Liver (tissue), 9 donors: ENCODE results near the gene RIMBP2. TPM values are rescaled to one million over a fixed set of nuclear protein-coding genes. Genes with fewer than 3 reads are reported as not detected.

ENCODE experiments used
- DNase-seq: peaks from one replicate; pipeline ENCODE4 v3.0.0-alpha.2; 2017; ENCODE audit warnings: low spot score
- H3K27ac ChIP-seq, 2 donors: one replicate each; pipeline ENCODE4 v1.7.0; 2013; ENCODE audit warnings: inconsistent platforms in 2 of 2, low read length in 2 of 2, control low read depth in 1 of 2, low read depth in 1 of 2, mild to moderate bottlenecking in 1 of 2
- H3K27me3 ChIP-seq, 4 donors: one replicate each; pipeline versions ENCODE4 v1.6.1 to v1.7.0; 2013; ENCODE audit warnings: low read length in 3 of 4, inconsistent platforms in 1 of 4, mild to moderate bottlenecking in 1 of 4, moderate library complexity in 1 of 4; ENCODE audit not compliant: control insufficient read depth in 4 of 4, insufficient read depth in 4 of 4
- H3K36me3 ChIP-seq, 4 donors: one replicate each; pipeline versions ENCODE4 v1.6.1 to v1.7.0; 2013; ENCODE audit warnings: low read length in 3 of 4, mild to moderate bottlenecking in 3 of 4, low read depth in 1 of 4, moderate library complexity in 1 of 4; ENCODE audit not compliant: control insufficient read depth in 4 of 4, insufficient read depth in 3 of 4
- H3K4me1 ChIP-seq, 4 donors: one replicate each; pipeline versions ENCODE4 v1.6.1 to v1.7.0; 2013; ENCODE audit warnings: low read length in 3 of 4, mild to moderate bottlenecking in 3 of 4, moderate library complexity in 1 of 4; ENCODE audit not compliant: control insufficient read depth in 4 of 4, insufficient read depth in 4 of 4
- H3K4me3 ChIP-seq, 3 donors: one replicate each; pipeline versions ENCODE4 v1.6.1 to v1.7.0; 2013; ENCODE audit warnings: low read length in 3 of 3, control low read depth in 1 of 3, low read depth in 1 of 3, mild to moderate bottlenecking in 1 of 3
- H3K9ac ChIP-seq, 2 donors: one replicate each; pipeline ENCODE4 v1.7.0; 2013; ENCODE audit warnings: low read length in 2 of 2, mild to moderate bottlenecking in 2 of 2, moderate library complexity in 2 of 2, control low read depth in 1 of 2, low read depth in 1 of 2
- H3K9me3 ChIP-seq, 4 donors: one replicate each; pipeline versions ENCODE4 v1.6.1 to v1.7.0; 2013; ENCODE audit warnings: low read length in 3 of 4; ENCODE audit not compliant: control insufficient read depth in 4 of 4
- EGR1 ChIP-seq, 2 donors: IDR thresholded peaks; 2 replicates each; pipeline ENCODE4 v1.6.1; 2016 to 2018; ENCODE audit warnings: antibody characterized with exemption in 2 of 2, low read depth in 2 of 2
- FOXA1 ChIP-seq: IDR thresholded peaks from 2 replicates; pipeline ENCODE4 v1.6.1; 2016; ENCODE audit warnings: antibody characterized with exemption
- FOXA2 ChIP-seq: IDR thresholded peaks from 2 replicates; pipeline ENCODE4 v1.6.1; 2016; ENCODE audit warnings: antibody characterized with exemption
- GABPA ChIP-seq, 2 donors: IDR thresholded peaks in 1 of 2; conservative IDR thresholded peaks in 1 of 2; 2 replicates each; pipeline ENCODE4 v1.6.1; 2016; ENCODE audit warnings: antibody characterized with exemption in 2 of 2, mild to moderate bottlenecking in 1 of 2, moderate library complexity in 1 of 2
- HNF4A ChIP-seq, 2 donors: conservative IDR thresholded peaks; 2 replicates each; pipeline ENCODE4 v1.6.1; 2016; ENCODE audit warnings: antibody characterized with exemption in 2 of 2, mild to moderate bottlenecking in 2 of 2
- HNF4G ChIP-seq: IDR thresholded peaks from 2 replicates; pipeline ENCODE4 v1.6.1; 2016; ENCODE audit warnings: antibody characterized with exemption
- JUND ChIP-seq, 2 donors: IDR thresholded peaks; 2 replicates each; pipeline ENCODE4 v1.6.1; 2016; ENCODE audit warnings: antibody characterized with exemption in 2 of 2
- NR2F2 ChIP-seq: IDR thresholded peaks from 2 replicates; pipeline ENCODE4 v1.6.1; 2016; ENCODE audit warnings: antibody characterized with exemption
- RAD21 ChIP-seq, 2 donors: IDR thresholded peaks; 2 replicates each; pipeline ENCODE4 v1.6.1; 2016; ENCODE audit warnings: antibody characterized with exemption in 2 of 2, mild to moderate bottlenecking in 2 of 2
- REST ChIP-seq: IDR thresholded peaks from 2 replicates; pipeline ENCODE4 v1.6.1; 2016; ENCODE audit warnings: antibody characterized with exemption, mild to moderate bottlenecking
- RXRA ChIP-seq, 2 donors: IDR thresholded peaks; 2 replicates each; pipeline ENCODE4 v1.6.1; 2017 to 2018; ENCODE audit warnings: antibody characterized with exemption in 2 of 2, mild to moderate bottlenecking in 1 of 2
- SP1 ChIP-seq: IDR thresholded peaks from 2 replicates; pipeline ENCODE4 v1.6.1; 2018; ENCODE audit warnings: antibody characterized with exemption, mild to moderate bottlenecking
- TAF1 ChIP-seq: conservative IDR thresholded peaks from 2 replicates; pipeline ENCODE4 v1.6.1; 2016; ENCODE audit warnings: antibody characterized with exemption, mild to moderate bottlenecking
- YY1 ChIP-seq: IDR thresholded peaks from 2 replicates; pipeline ENCODE4 v1.6.1; 2016; ENCODE audit warnings: antibody characterized with exemption, mild to moderate bottlenecking
- WGBS: extraction: QIAGEN DNeasy Blood & Tissue Kit; methylation state at CpG from one replicate; pipeline ENCODE4 v1.1.7; 2013; 5-methylcytosine and 5-hydroxymethylcytosine counted together
- polyA plus RNA-seq, 2 donors: library from polyadenylated mRNA; stranded (reverse) in 1 of 2; unstranded in 1 of 2; fragments of 200-250 nt in 1 of 2; fragments of >200 nt in 1 of 2; fragmentation: Nextera tagmentation in 1 of 2; extraction: Ambion mirVana in 1 of 2; gene quantifications; one replicate each; pipeline versions ENCODE4 v1.2.1 to v1.2.3, GENCODE V29; 2013 to 2015
- total RNA-seq, 2 donors: library from RNA; depleted of rRNA; stranded (reverse); fragments of >200 nt; gene quantifications; one replicate each; pipeline ENCODE4 v1.2.3, GENCODE V29; 2014
- TF ChIP-seq, protein P1 (sequence below): IDR thresholded peaks from 2 replicates; pipeline ENCODE4 v1.6.1; 2016; ENCODE audit warnings: antibody characterized with exemption
- TF ChIP-seq, protein P2 (sequence below): IDR thresholded peaks from 2 replicates; pipeline ENCODE4 v1.6.1; 2016; ENCODE audit warnings: antibody characterized with exemption
- TF ChIP-seq, protein P3 (sequence below): fragments of 150-350 bp; IDR thresholded peaks from 2 replicates; pipeline ENCODE4 v1.5.1; 2017; ENCODE audit warnings: improper control_type of control experiment, low read depth, low read length; ENCODE audit not compliant: missing input control
- TF ChIP-seq, protein P4 (sequence below): IDR thresholded peaks from 2 replicates; pipeline ENCODE4 v1.6.1; 2016; ENCODE audit warnings: antibody characterized with exemption
- donor health status: healthy.
- donor health status: healthy.
- donor health status: healthy.
- donor health status: healthy.
- donor health status: healthy.

Gene RIMBP2
- total and polyA plus RNA-seq, 4 donors: 0.01 to 0.17 (median 0.09) TPM; not detected in 1

GRCh38 chr12:130484221-130484620 lies 231.9 kb downstream of the RIMBP2 start:
- H3K4me1 ChIP-seq: no peaks in the 10 kb centered on the region
- TF ChIP-seq, protein P1, sequence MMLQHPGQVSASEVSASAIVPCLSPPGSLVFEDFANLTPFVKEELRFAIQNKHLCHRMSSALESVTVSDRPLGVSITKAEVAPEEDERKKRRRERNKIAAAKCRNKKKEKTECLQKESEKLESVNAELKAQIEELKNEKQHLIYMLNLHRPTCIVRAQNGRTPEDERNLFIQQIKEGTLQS: no peak
- TF ChIP-seq REST (no peak), HNF4G (no peak), YY1 (no peak), NR2F2 (no peak), HNF4A (conservative IDR thresholded peaks at IDR 0.05) (no peak), TAF1 (no peak), JUND (IDR thresholded peaks at IDR 0.05) (no peak), EGR1 (IDR thresholded peaks at IDR 0.05; ENCODE audit: low read depth in 2 of 2) (no peak), RAD21 (IDR thresholded peaks at IDR 0.05) (no peak), FOXA1 (no peak), GABPA (IDR thresholded peaks at IDR 0.05 in 1 of 2, conservative IDR thresholded peaks at IDR 0.05 in 1 of 2) (no peak), SP1 (no peak), FOXA2 (no peak), RXRA (IDR thresholded peaks at IDR 0.05) (no peak)
- TF ChIP-seq, protein P2, sequence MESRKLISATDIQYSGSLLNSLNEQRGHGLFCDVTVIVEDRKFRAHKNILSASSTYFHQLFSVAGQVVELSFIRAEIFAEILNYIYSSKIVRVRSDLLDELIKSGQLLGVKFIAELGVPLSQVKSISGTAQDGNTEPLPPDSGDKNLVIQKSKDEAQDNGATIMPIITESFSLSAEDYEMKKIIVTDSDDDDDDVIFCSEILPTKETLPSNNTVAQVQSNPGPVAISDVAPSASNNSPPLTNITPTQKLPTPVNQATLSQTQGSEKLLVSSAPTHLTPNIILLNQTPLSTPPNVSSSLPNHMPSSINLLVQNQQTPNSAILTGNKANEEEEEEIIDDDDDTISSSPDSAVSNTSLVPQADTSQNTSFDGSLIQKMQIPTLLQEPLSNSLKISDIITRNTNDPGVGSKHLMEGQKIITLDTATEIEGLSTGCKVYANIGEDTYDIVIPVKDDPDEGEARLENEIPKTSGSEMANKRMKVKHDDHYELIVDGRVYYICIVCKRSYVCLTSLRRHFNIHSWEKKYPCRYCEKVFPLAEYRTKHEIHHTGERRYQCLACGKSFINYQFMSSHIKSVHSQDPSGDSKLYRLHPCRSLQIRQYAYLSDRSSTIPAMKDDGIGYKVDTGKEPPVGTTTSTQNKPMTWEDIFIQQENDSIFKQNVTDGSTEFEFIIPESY: no peak
- TF ChIP-seq, protein P3, sequence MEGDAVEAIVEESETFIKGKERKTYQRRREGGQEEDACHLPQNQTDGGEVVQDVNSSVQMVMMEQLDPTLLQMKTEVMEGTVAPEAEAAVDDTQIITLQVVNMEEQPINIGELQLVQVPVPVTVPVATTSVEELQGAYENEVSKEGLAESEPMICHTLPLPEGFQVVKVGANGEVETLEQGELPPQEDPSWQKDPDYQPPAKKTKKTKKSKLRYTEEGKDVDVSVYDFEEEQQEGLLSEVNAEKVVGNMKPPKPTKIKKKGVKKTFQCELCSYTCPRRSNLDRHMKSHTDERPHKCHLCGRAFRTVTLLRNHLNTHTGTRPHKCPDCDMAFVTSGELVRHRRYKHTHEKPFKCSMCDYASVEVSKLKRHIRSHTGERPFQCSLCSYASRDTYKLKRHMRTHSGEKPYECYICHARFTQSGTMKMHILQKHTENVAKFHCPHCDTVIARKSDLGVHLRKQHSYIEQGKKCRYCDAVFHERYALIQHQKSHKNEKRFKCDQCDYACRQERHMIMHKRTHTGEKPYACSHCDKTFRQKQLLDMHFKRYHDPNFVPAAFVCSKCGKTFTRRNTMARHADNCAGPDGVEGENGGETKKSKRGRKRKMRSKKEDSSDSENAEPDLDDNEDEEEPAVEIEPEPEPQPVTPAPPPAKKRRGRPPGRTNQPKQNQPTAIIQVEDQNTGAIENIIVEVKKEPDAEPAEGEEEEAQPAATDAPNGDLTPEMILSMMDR: no peak
- TF ChIP-seq, protein P4, sequence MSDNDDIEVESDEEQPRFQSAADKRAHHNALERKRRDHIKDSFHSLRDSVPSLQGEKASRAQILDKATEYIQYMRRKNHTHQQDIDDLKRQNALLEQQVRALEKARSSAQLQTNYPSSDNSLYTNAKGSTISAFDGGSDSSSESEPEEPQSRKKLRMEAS: no peak
- WGBS: 79% methylated on average over 11 of the region's 11 CpGs
- no peak overlapping the region for H3K9ac ChIP-seq
- no peaks in the 10 kb centered on the region for H3K36me3 ChIP-seq
- H3K4me3 ChIP-seq: no peak overlapping the region
- no peak for DNase-seq
- H3K9me3 ChIP-seq: peaks cover 0 to 5% (median 2%) of the 10 kb centered on the region in 4 donors
- H3K27ac ChIP-seq: no peak overlapping the region
- no peaks in the 10 kb centered on the region for H3K27me3 ChIP-seq
